Measurements from ENCODE around the gene ATP8B4. TPM values are rescaled to one million over a fixed set of nuclear protein-coding genes. Genes with fewer than 3 reads are reported as not detected.

ATP8B4 gene
- polyA plus RNA-seq, 3 donors, result 6.1 to 9.6 (median 6.8) TPM

GRCh38 chr15:49817100-49817499 lies 301.9 kb downstream of the ATP8B4 start:
- no CpG with 5 or more reads among the region's 2 CpGs for WGBS (ENCODE audit: insufficient coverage)
- Mint-ChIP-seq H3K4me1 (peaks cover 17% of the 10 kb centered on the region), H3K27ac (no peak overlapping the region), H3K4me3 (no peak overlapping the region), H3K9me3 (peaks cover 0 to 9% (median 3%) of the 10 kb centered on the region in 7 donors), H3K27me3 (ENCODE audit: low read depth in 3 of 3) (peaks cover 0 to 1% (median 0%) of the 10 kb centered on the region in 3 donors), H3K36me3 (no peaks in the 10 kb centered on the region)
- Histone ChIP-seq H3K27ac (ENCODE audit: low read depth in 1 of 2, low read length in 2 of 2) (no peak overlapping the region), H3K4me2 (replicated peaks; ENCODE audit: extremely low read depth, low read length, poor library complexity, severe bottlenecking) (no peak overlapping the region), H3K79me2 (ENCODE audit: insufficient read depth, low read length) (no peaks in the 10 kb centered on the region), H3K4me3 (replicated peaks in 1 of 3; ENCODE audit: low read depth in 2 of 3, low read length in 3 of 3) (no peak overlapping the region), H3K27me3 (ENCODE audit: control insufficient read depth in 2 of 2, insufficient read depth in 2 of 2, low read length in 2 of 2) (no peaks in the 10 kb centered on the region), H3K36me3 (replicated peaks in 1 of 2; ENCODE audit: control insufficient read depth in 1 of 2, insufficient read depth in 2 of 2, low read length in 2 of 2) (no peaks in the 10 kb centered on the region), H2AFZ (ENCODE audit: insufficient read depth, low read depth, low read length, poor library complexity, severe bottlenecking) (no peak overlapping the region), H3K4me1 (ENCODE audit: control insufficient read depth in 1 of 2, insufficient read depth in 2 of 2, low read length in 2 of 2) (peaks cover 7 to 8% of the 10 kb centered on the region in 2 donors), H3K9me3 (replicated peaks in 1 of 2; ENCODE audit: control insufficient read depth in 1 of 2, insufficient read depth in 1 of 2, low read length in 2 of 2) (no peaks in the 10 kb centered on the region), H3K9ac (ENCODE audit: insufficient read depth, low read length, poor library complexity, severe bottlenecking) (no peak overlapping the region), H4K20me1 (ENCODE audit: insufficient read depth, low read length) (no peaks in the 10 kb centered on the region)
- TF ChIP-seq CTCF (IDR thresholded peaks at IDR 0.05), result no peak
- no peak for DNase-seq
- intact Hi-C loops (cut with micrococcal nuclease), result no loop called here

GRCh38 chr15:49815950-49816349 lies 303.1 kb downstream of the ATP8B4 start:
- Histone ChIP-seq H3K79me2 (ENCODE audit: insufficient read depth, low read length) (no peaks in the 10 kb centered on the region), H4K20me1 (ENCODE audit: insufficient read depth, low read length) (no peaks in the 10 kb centered on the region), H3K27ac (ENCODE audit: low read depth in 1 of 2, low read length in 2 of 2) (no peak overlapping the region), H3K9ac (ENCODE audit: insufficient read depth, low read length, poor library complexity, severe bottlenecking) (no peak overlapping the region), H3K36me3 (replicated peaks in 1 of 2; ENCODE audit: control insufficient read depth in 1 of 2, insufficient read depth in 2 of 2, low read length in 2 of 2) (no peaks in the 10 kb centered on the region), H3K9me3 (replicated peaks in 1 of 2; ENCODE audit: control insufficient read depth in 1 of 2, insufficient read depth in 1 of 2, low read length in 2 of 2) (no peaks in the 10 kb centered on the region), H3K4me2 (replicated peaks; ENCODE audit: extremely low read depth, low read length, poor library complexity, severe bottlenecking) (no peak overlapping the region), H3K27me3 (ENCODE audit: control insufficient read depth in 2 of 2, insufficient read depth in 2 of 2, low read length in 2 of 2) (no peaks in the 10 kb centered on the region), H2AFZ (ENCODE audit: insufficient read depth, low read depth, low read length, poor library complexity, severe bottlenecking) (no peak overlapping the region), H3K4me3 (replicated peaks in 1 of 3; ENCODE audit: low read depth in 2 of 3, low read length in 3 of 3) (no peak overlapping the region), H3K4me1 (ENCODE audit: control insufficient read depth in 1 of 2, insufficient read depth in 2 of 2, low read length in 2 of 2) (peaks cover 7 to 8% of the 10 kb centered on the region in 2 donors)
- intact Hi-C loops (cut with micrococcal nuclease), result no loop called here
- H3K4me1 Mint-ChIP-seq, result peaks cover 17% of the 10 kb centered on the region
- H3K36me3 Mint-ChIP-seq, result no peaks in the 10 kb centered on the region
- peaks cover 0 to 9% (median 2%) of the 10 kb centered on the region in 7 donors for H3K9me3 Mint-ChIP-seq
- 0% methylated on average over 1 of the region's 3 CpGs for WGBS (ENCODE audit: insufficient coverage)
- no peak overlapping the region for H3K27ac Mint-ChIP-seq
- no peak for DNase-seq
- peak overlapping the region in 1 of 2 donors; percentile 14 for H3K4me3 Mint-ChIP-seq
- H3K27me3 Mint-ChIP-seq (ENCODE audit: low read depth in 3 of 3), result no peaks in the 10 kb centered on the region
- no peak for TF ChIP-seq CTCF (IDR thresholded peaks at IDR 0.05)

Data from CD14-positive monocyte (primary cell).